Peyer's patch (tissue), 4 donors: ENCODE results near the gene SSBP1.

ENCODE experiments used
- CTCF ChIP-seq, 6 experiments: fragments of 450-650 bp in 4 of 6; fragments of 200-600 bp in 2 of 6; sonication (generic) in 1 of 6; IDR thresholded peaks; one replicate each; pipeline ENCODE4 v1.5.1; 2017 to 2019; ENCODE audit warnings: antibody characterized with exemption in 6 of 6, mild to moderate bottlenecking in 3 of 6, moderate library complexity in 1 of 6
- POLR2A ChIP-seq, 2 donors: fragments of 450-650 bp; IDR thresholded peaks; one replicate each; pipeline ENCODE4 v1.5.1; 2017; ENCODE audit warnings: antibody characterized with exemption in 2 of 2, mild to moderate bottlenecking in 2 of 2, moderate library complexity in 2 of 2

GRCh38 chr7:141754939-141755338 lies 16.8 kb downstream of the SSBP1 start:
- TF ChIP-seq CTCF (IDR thresholded peaks at IDR 0.05) (peak in 4 of 6 experiments; percentile 18 to 47 (median 37)), POLR2A (IDR thresholded peaks at IDR 0.05) (no peak)
